K562 (cell line): Measurements from ENCODE around the gene LAMA3. TPM values are rescaled to one million over a fixed set of nuclear protein-coding genes. Genes with fewer than 3 reads are reported as not detected.

Experiments used
- DNMT1 ChIP-seq: fragments of 450-650 bp; IDR thresholded peaks from 2 replicates; pipeline ENCODE4 v1.6.1; 2016; ENCODE audit warnings: antibody characterized with exemption, mild to moderate bottlenecking
- E2F4 ChIP-seq: sonication (generic); formaldehyde crosslinking; IDR thresholded peaks from 2 replicates; pipeline ENCODE4 v1.8.0; 2022; ENCODE audit warnings: mild to moderate bottlenecking, low read depth, missing genetic modification reagents
- E2F8 ChIP-seq: fragments of 450-650 bp; IDR thresholded peaks from 2 replicates; pipeline ENCODE4 v1.7.1; 2018; ENCODE audit warnings: mild to moderate bottlenecking, low read depth; ENCODE audit not compliant: partially characterized antibody
- ETV6 ChIP-seq, 3 experiments: fragments of 150-350 bp in 1 of 3; sonication (generic) in 1 of 3; formaldehyde crosslinking in 1 of 3; IDR thresholded peaks; 2 replicates each; pipeline versions ENCODE4 v1.6.1 to v1.8.0; 2014 to 2022; ENCODE audit warnings: borderline replicate concordance in 2 of 3, low read depth in 2 of 3, antibody characterized with exemption in 1 of 3, low read length in 1 of 3, mild to moderate bottlenecking in 1 of 3, missing genetic modification reagents in 1 of 3
- HDGF ChIP-seq: fragments of 450-650 bp; IDR thresholded peaks from 2 replicates; pipeline ENCODE4 v1.6.1; 2016
- PPARD ChIP-seq: fragments of 250-450 bp; sonication (Bioruptor Pico); IDR thresholded peaks from 2 replicates; pipeline ENCODE4 v1.8.0; 2022; ENCODE audit warnings: inconsistent platforms, mild to moderate bottlenecking, moderate library complexity
- TCFL5 ChIP-seq: fragments of 250-450 bp; sonication (Bioruptor Pico); conservative IDR thresholded peaks from 2 replicates; pipeline ENCODE4 v1.6.1; 2021; ENCODE audit warnings: mild to moderate bottlenecking, moderate library complexity, matching md5 sums
- TFAP4 ChIP-seq: sonication (generic); formaldehyde crosslinking; IDR thresholded peaks from 2 replicates; pipeline ENCODE4 v1.8.0; 2022; ENCODE audit warnings: missing genetic modification reagents, mild to moderate bottlenecking, moderate library complexity, borderline replicate concordance
- ZBTB7A ChIP-seq: IDR thresholded peaks from 2 replicates; pipeline ENCODE4 v1.6.1; 2011; ENCODE audit warnings: low read depth, mild to moderate bottlenecking, low read length, moderate library complexity, borderline replicate concordance; ENCODE audit not compliant: control insufficient read depth
- ZNF696 ChIP-seq: fragments of 250-450 bp; sonication (Bioruptor Pico); conservative IDR thresholded peaks from 2 replicates; pipeline ENCODE4 v1.4.0; 2020; ENCODE audit warnings: mild to moderate bottlenecking, moderate library complexity
- polyA plus RNA-seq, 8 experiments: library from polyadenylated mRNA; depleted of rRNA in 4 of 8; stranded (reverse) in 5 of 8; unstranded in 3 of 8; fragments of >200 nt; fragmentation: Nextera tagmentation in 2 of 8; fragmentation: Illumina TruSeq in 1 of 8; extraction: Ambion mirVana in 2 of 8; extraction: Trizol in 1 of 8; gene quantifications; 2 replicates each; pipeline versions ENCODE4 v1.2.1 to v1.2.3, GENCODE V29; 2011 to 2014; ENCODE audit warnings: inconsistent platforms in 1 of 8, missing spikeins in 1 of 8
- total RNA-seq, 7 experiments: library from RNA; depleted of rRNA in 6 of 7; stranded (reverse); fragments of >200 nt in 6 of 7; fragmentation: Illumina TruSeq in 2 of 7; extraction: Trizol in 2 of 7; gene quantifications; 2 replicates each; pipeline versions ENCODE4 v1.2.1 to v1.2.3, GENCODE V29; 2011 to 2021; ENCODE audit warnings: low replicate concordance in 1 of 7

The LAMA3 gene
- total and polyA plus RNA-seq, 9 of the 15 experiments (the other 6 are each of a cell fraction or from before 2014, with no cell fraction given) = 0.07 TPM; not detected in 8

- no peak for TF ChIP-seq E2F8
- TF ChIP-seq DNMT1 = no peak
- TF ChIP-seq PPARD (CRISPR knock-in tag) = no peak
- TF ChIP-seq HDGF = no peak
- TF ChIP-seq TFAP4 (CRISPR knock-in tag) = no peak
- TF ChIP-seq ZNF696 = no peak
- TF ChIP-seq E2F4 = no peak
- TF ChIP-seq TCFL5 (CRISPR knock-in tag) = no peak
- TF ChIP-seq ETV6 (IDR thresholded peaks at IDR 0.05; ENCODE audit: borderline replicate concordance in 1 of 2, low read depth in 2 of 2, low read length in 1 of 2) = no peak
- no peak for TF ChIP-seq ETV6 (CRISPR knock-in tag; IDR thresholded peaks at IDR 0.05; ENCODE audit: borderline replicate concordance)
- no peak for TF ChIP-seq ZBTB7A
- TF ChIP-seq, all 486 proteins: peak for 0
Observed at GRCh38 chr18:23870676-23871380, 181.6 kb downstream of the LAMA3 start (continued).
